HUES64 (cell line): ENCODE results near the gene RFTN1.

ENCODE experiments used
- H3K27ac ChIP-seq: 2 replicates; pipeline ENCODE4 v1.7.0; 2013; ENCODE audit warnings: low read depth, low read length, inconsistent platforms
- H3K27me3 ChIP-seq: 2 replicates; pipeline ENCODE4 v1.6.1; 2013; ENCODE audit warnings: mild to moderate bottlenecking, low read length; ENCODE audit not compliant: insufficient read depth
- H3K36me3 ChIP-seq: 2 replicates; pipeline ENCODE4 v1.6.1; 2013; ENCODE audit warnings: mild to moderate bottlenecking, low read length; ENCODE audit not compliant: insufficient read depth
- H3K4me1 ChIP-seq: 2 replicates; pipeline ENCODE4 v1.6.1; 2013; ENCODE audit warnings: mild to moderate bottlenecking, low read length, moderate library complexity; ENCODE audit not compliant: insufficient read depth
- H3K4me3 ChIP-seq: 2 replicates; pipeline ENCODE4 v1.5.1; 2013; ENCODE audit warnings: mild to moderate bottlenecking, low read length, moderate library complexity
- H3K9ac ChIP-seq: 2 replicates; pipeline ENCODE4 v1.6.1; 2013; ENCODE audit warnings: mild to moderate bottlenecking, low read depth, low read length
- H3K9me3 ChIP-seq: 2 replicates; pipeline ENCODE4 v1.6.1; 2013; ENCODE audit warnings: low read depth, low read length; ENCODE audit not compliant: insufficient read depth
- WGBS: fragments of 150-250, 120-280 bp; methylation state at CpG from one replicate; pipeline ENCODE4 v1.1.7; 2013; ENCODE audit warnings: missing lambda C conversion rate; 5-methylcytosine and 5-hydroxymethylcytosine counted together

The RFTN1 gene

GRCh38 chr3:16512435-16513140 is 911 bp downstream of the RFTN1 start:
- Histone ChIP-seq H3K9ac (peak overlapping the region; percentile 29; the same call in 1 of the 2 replicates), H3K4me3 (peak overlapping the region; percentile 63), H3K9me3 (no peaks in the 10 kb centered on the region), H3K27me3 (peaks cover 59% of the 10 kb centered on the region), H3K4me1 (peaks cover 21% of the 10 kb centered on the region; the same call in 1 of the 2 replicates), H3K27ac (no peak overlapping the region), H3K36me3 (no peaks in the 10 kb centered on the region)
- WGBS, result 15% methylated on average over 36 of the region's 37 CpGs

GRCh38 chr3:16511681-16512434 is 1.6 kb downstream of the RFTN1 start:
- H3K9me3 ChIP-seq, result no peaks in the 10 kb centered on the region
- H3K9ac ChIP-seq, result no peak overlapping the region
- 68% methylated on average over 11 of the region's 11 CpGs for WGBS
- H3K4me3 ChIP-seq, result peak overlapping the region; percentile 63
- H3K27ac ChIP-seq, result no peak overlapping the region
- no peaks in the 10 kb centered on the region for H3K36me3 ChIP-seq
- peaks cover 59% of the 10 kb centered on the region for H3K27me3 ChIP-seq
- peaks cover 15% of the 10 kb centered on the region; the same call in 1 of the 2 replicates for H3K4me1 ChIP-seq

GRCh38 chr3:16510620-16511319 is 2.7 kb downstream of the RFTN1 start:
- Histone ChIP-seq H3K36me3 (no peaks in the 10 kb centered on the region), H3K4me3 (no peak overlapping the region), H3K9me3 (no peaks in the 10 kb centered on the region), H3K4me1 (peaks cover 9% of the 10 kb centered on the region; the same call in 1 of the 2 replicates), H3K9ac (no peak overlapping the region), H3K27ac (no peak overlapping the region), H3K27me3 (peaks cover 55% of the 10 kb centered on the region)
- 89% methylated on average over 3 of the region's 3 CpGs for WGBS

GRCh38 chr3:16509721-16510619 is 3.5 kb downstream of the RFTN1 start:
- no peaks in the 10 kb centered on the region for H3K9me3 ChIP-seq
- H3K27ac ChIP-seq, result no peak overlapping the region
- 90% methylated on average over 9 of the region's 10 CpGs for WGBS
- H3K36me3 ChIP-seq, result no peaks in the 10 kb centered on the region
- H3K27me3 ChIP-seq, result peaks cover 47% of the 10 kb centered on the region
- H3K4me1 ChIP-seq, result peaks cover 9% of the 10 kb centered on the region; the same call in 1 of the 2 replicates
- H3K9ac ChIP-seq, result no peak overlapping the region
- no peak overlapping the region for H3K4me3 ChIP-seq

GRCh38 chr3:16508591-16508995 is 4.9 kb downstream of the RFTN1 start:
- Histone ChIP-seq H3K9ac (no peak overlapping the region), H3K4me1 (peaks cover 9% of the 10 kb centered on the region; the same call in 1 of the 2 replicates), H3K9me3 (no peaks in the 10 kb centered on the region), H3K27me3 (peaks cover 33% of the 10 kb centered on the region), H3K36me3 (no peaks in the 10 kb centered on the region), H3K4me3 (no peak overlapping the region), H3K27ac (no peak overlapping the region)
- 78% methylated on average over 3 of the region's 6 CpGs for whole genome bisulfite sequencing

GRCh38 chr3:16508243-16508578 is 5.3 kb downstream of the RFTN1 start:
- no peak overlapping the region for H3K4me3 ChIP-seq
- peaks cover 30% of the 10 kb centered on the region for H3K27me3 ChIP-seq
- no peaks in the 10 kb centered on the region for H3K36me3 ChIP-seq
- no peaks in the 10 kb centered on the region for H3K9me3 ChIP-seq
- 82% methylated on average over 4 of the region's 4 CpGs for WGBS
- peaks cover 9% of the 10 kb centered on the region; the same call in 1 of the 2 replicates for H3K4me1 ChIP-seq
- H3K27ac ChIP-seq, result no peak overlapping the region
- no peak overlapping the region for H3K9ac ChIP-seq

- H3K27ac ChIP-seq, result no peak overlapping the region
- peaks cover 9% of the 10 kb centered on the region; the same call in 1 of the 2 replicates for H3K4me1 ChIP-seq
- no peaks in the 10 kb centered on the region for H3K36me3 ChIP-seq
- H3K9me3 ChIP-seq, result no peaks in the 10 kb centered on the region
- H3K27me3 ChIP-seq, result peaks cover 24% of the 10 kb centered on the region
- no peak overlapping the region for H3K9ac ChIP-seq
- 94% methylated on average over 8 of the region's 8 CpGs for WGBS
- no peak overlapping the region for H3K4me3 ChIP-seq
Observed at GRCh38 chr3:16507578-16508242, 5.8 kb downstream of the RFTN1 start.

- peaks cover 18% of the 10 kb centered on the region for H3K27me3 ChIP-seq
- no peak overlapping the region for H3K4me3 ChIP-seq
- H3K9ac ChIP-seq, result no peak overlapping the region
- 100% methylated on average over 2 of the region's 2 CpGs for WGBS
- no peaks in the 10 kb centered on the region for H3K9me3 ChIP-seq
- no peaks in the 10 kb centered on the region for H3K36me3 ChIP-seq
- peaks cover 5% of the 10 kb centered on the region; the same call in 1 of the 2 replicates for H3K4me1 ChIP-seq
- no peak overlapping the region for H3K27ac ChIP-seq
Observed at GRCh38 chr3:16506884-16507577, 6.5 kb downstream of the RFTN1 start.

GRCh38 chr3:16506451-16506850 is 7.0 kb downstream of the RFTN1 start:
- no peak overlapping the region for H3K4me3 ChIP-seq
- H3K9ac ChIP-seq, result no peak overlapping the region
- H3K27ac ChIP-seq, result no peak overlapping the region
- H3K9me3 ChIP-seq, result no peaks in the 10 kb centered on the region
- H3K4me1 ChIP-seq, result peaks cover 5% of the 10 kb centered on the region; the same call in 1 of the 2 replicates
- no peaks in the 10 kb centered on the region for H3K36me3 ChIP-seq
- WGBS, result 95% methylated on average over 3 of the region's 3 CpGs
- H3K27me3 ChIP-seq, result peaks cover 12% of the 10 kb centered on the region
